ENCODE data around the gene WFDC10B. TPM values are rescaled to one million over a fixed set of nuclear protein-coding genes. Genes with fewer than 3 reads are reported as not detected.

The WFDC10B gene
- polyA plus RNA-seq (2012; ENCODE audit: insufficient read length, low read depth), result not detected

- no peak for TF ChIP-seq TAF1 (IDR thresholded peaks at IDR 0.05; ENCODE audit: borderline replicate concordance, insufficient read depth, low read length)
- no peak for TF ChIP-seq POLR2AphosphoS5 (IDR thresholded peaks at IDR 0.05; ENCODE audit: low read depth, low read length)
- no peak for TF ChIP-seq FOXP2 (optimal IDR thresholded peaks at IDR 0.05; ENCODE audit: borderline replicate concordance, extremely low read depth, extremely low read length, insufficient read depth)
- no peak for TF ChIP-seq SIN3A (IDR thresholded peaks at IDR 0.05; ENCODE audit: borderline replicate concordance, insufficient read depth, low read length)
- TF ChIP-seq REST (IDR thresholded peaks at IDR 0.05; ENCODE audit: insufficient read depth in 1 of 2, low read depth in 2 of 2, low read length in 2 of 2), result no peak
These were observed at the start of gene WFDC10B for GRCh38 chr20:45704969-45705637. TSS of gene WFDC10B (minus strand) at chr20:45705019. CDS start at chr20:45685992, 19,027 bp downstream.

GRCh38 chr20:45752746-45753145 lies 47.9 kb upstream of the WFDC10B start:
- TF ChIP-seq SIN3A (IDR thresholded peaks at IDR 0.05; ENCODE audit: borderline replicate concordance, insufficient read depth, low read length) (no peak), REST (IDR thresholded peaks at IDR 0.05; ENCODE audit: insufficient read depth in 1 of 2, low read depth in 2 of 2, low read length in 2 of 2) (no peak), TAF1 (IDR thresholded peaks at IDR 0.05; ENCODE audit: borderline replicate concordance, insufficient read depth, low read length) (no peak), FOXP2 (optimal IDR thresholded peaks at IDR 0.05; ENCODE audit: borderline replicate concordance, extremely low read depth, extremely low read length, insufficient read depth) (no peak), POLR2AphosphoS5 (IDR thresholded peaks at IDR 0.05; ENCODE audit: low read depth, low read length) (no peak)

- TF ChIP-seq REST (IDR thresholded peaks at IDR 0.05; ENCODE audit: insufficient read depth in 1 of 2, low read depth in 2 of 2, low read length in 2 of 2) (no peak), POLR2AphosphoS5 (IDR thresholded peaks at IDR 0.05; ENCODE audit: low read depth, low read length) (no peak), FOXP2 (optimal IDR thresholded peaks at IDR 0.05; ENCODE audit: borderline replicate concordance, extremely low read depth, extremely low read length, insufficient read depth) (no peak), SIN3A (IDR thresholded peaks at IDR 0.05; ENCODE audit: borderline replicate concordance, insufficient read depth, low read length) (no peak), TAF1 (IDR thresholded peaks at IDR 0.05; ENCODE audit: borderline replicate concordance, insufficient read depth, low read length) (no peak)
These were observed 46.9 kb upstream of the WFDC10B start for GRCh38 chr20:45751721-45752120.

GRCh38 chr20:45745015-45745414 lies 40.2 kb upstream of the WFDC10B start:
- TF ChIP-seq FOXP2 (optimal IDR thresholded peaks at IDR 0.05; ENCODE audit: borderline replicate concordance, extremely low read depth, extremely low read length, insufficient read depth), result no peak

GRCh38 chr20:45742596-45742995 lies 37.8 kb upstream of the WFDC10B start:
- no peak for TF ChIP-seq FOXP2 (optimal IDR thresholded peaks at IDR 0.05; ENCODE audit: borderline replicate concordance, extremely low read depth, extremely low read length, insufficient read depth)
- TF ChIP-seq REST (IDR thresholded peaks at IDR 0.05; ENCODE audit: insufficient read depth in 1 of 2, low read depth in 2 of 2, low read length in 2 of 2), result no peak
- no peak for TF ChIP-seq POLR2AphosphoS5 (IDR thresholded peaks at IDR 0.05; ENCODE audit: low read depth, low read length)
- no peak for TF ChIP-seq TAF1 (IDR thresholded peaks at IDR 0.05; ENCODE audit: borderline replicate concordance, insufficient read depth, low read length)
- TF ChIP-seq SIN3A (IDR thresholded peaks at IDR 0.05; ENCODE audit: borderline replicate concordance, insufficient read depth, low read length), result no peak
